Common myeloid progenitor, CD34-positive (primary cell): Measurements from ENCODE around the gene FAM25G.
"Not testable (repeated sequence)": the region's sequence is repeated elsewhere in the genome, so short reads cannot be mapped to it uniquely, and the experiment has no call there.

Source experiments
- CTCF ChIA-PET: fragments of 350-600 bp; sonication (Branson Sonifier 250); formaldehyde crosslinking; loops from one replicate; lab custom pipeline; 2021; ENCODE audit warnings: antibody characterized with exemption; lab: Charles Lee
- POLR2A ChIA-PET: fragments of 350-600 bp; sonication (Branson Sonifier 250); formaldehyde crosslinking; loops from one replicate; lab custom pipeline; 2021; ENCODE audit warnings: antibody characterized with exemption; lab: Charles Lee
- DNase-seq, 3 donors: peaks; one replicate each; pipeline versions ENCODE4 v3.0.0 to v3.0.0-alpha.2; 2013
- H3K27ac ChIP-seq, 2 experiments: 1 replicate in 1 of 2; 2 replicates in 1 of 2; pipeline ENCODE4 v1.7.0; 2013; ENCODE audit warnings: inconsistent platforms in 2 of 2, low read length in 2 of 2, mild to moderate bottlenecking in 2 of 2, low read depth in 1 of 2, moderate library complexity in 1 of 2; ENCODE audit not compliant: severe bottlenecking in 2 of 2, insufficient read depth in 1 of 2, poor library complexity in 1 of 2
- H3K27me3 ChIP-seq, 5 experiments: replicated peaks in 2 of 5; 1 replicate in 3 of 5; 2 replicates in 2 of 5; pipeline versions ENCODE4 v1.6.1 to v1.7.0; 2013; ENCODE audit warnings: low read length in 4 of 5, mild to moderate bottlenecking in 2 of 5, moderate library complexity in 2 of 5, inconsistent platforms in 1 of 5; ENCODE audit not compliant: insufficient read depth in 5 of 5, control insufficient read depth in 4 of 5
- H3K36me3 ChIP-seq, 4 experiments: 1 replicate in 2 of 4; 2 replicates in 2 of 4; pipeline versions ENCODE4 v1.6.1 to v1.7.0; 2013; ENCODE audit warnings: low read length in 3 of 4, control low read depth in 1 of 4, mild to moderate bottlenecking in 1 of 4; ENCODE audit not compliant: control insufficient read depth in 4 of 4, insufficient read depth in 4 of 4
- H3K4me1 ChIP-seq, 4 experiments: 1 replicate in 3 of 4; 2 replicates in 1 of 4; pipeline versions ENCODE4 v1.6.1 to v1.7.1; 2013; ENCODE audit warnings: low read length in 3 of 4, mild to moderate bottlenecking in 3 of 4, control low read depth in 1 of 4, inconsistent platforms in 1 of 4, moderate library complexity in 1 of 4; ENCODE audit not compliant: control insufficient read depth in 4 of 4, insufficient read depth in 4 of 4; ENCODE audit errors: control extremely low read depth in 1 of 4
- H3K4me3 ChIP-seq, 7 experiments: 1 replicate in 4 of 7; 2 replicates in 3 of 7; pipeline versions ENCODE4 v1.5.1 to v1.7.0; 2013; ENCODE audit warnings: mild to moderate bottlenecking in 7 of 7, low read length in 6 of 7, moderate library complexity in 6 of 7, inconsistent platforms in 2 of 7, low read depth in 2 of 7, control low read depth in 1 of 7; ENCODE audit not compliant: insufficient read depth in 4 of 7, control insufficient read depth in 1 of 7; ENCODE audit errors: extremely low read depth in 1 of 7
- H3K9me3 ChIP-seq, 5 experiments: 1 replicate in 4 of 5; 2 replicates in 1 of 5; pipeline versions ENCODE4 v1.6.1 to v1.7.1; 2013; ENCODE audit warnings: low read length in 4 of 5, mild to moderate bottlenecking in 2 of 5, inconsistent platforms in 1 of 5, low read depth in 1 of 5, moderate library complexity in 1 of 5; ENCODE audit not compliant: control insufficient read depth in 4 of 5, insufficient read depth in 2 of 5; ENCODE audit errors: control extremely low read depth in 1 of 5
- WGBS: methylation state at CpG from one replicate; pipeline ENCODE4 v1.1.5; 2013; ENCODE audit not compliant: insufficient coverage; 5-methylcytosine and 5-hydroxymethylcytosine counted together

The FAM25G gene

GRCh38 chr10:47456794-47457527 is 34.5 kb downstream of the FAM25G start:
- Histone ChIP-seq H3K27me3 (no peaks in the 10 kb centered on the region), H3K27ac (no peak overlapping the region), H3K4me3 (no peak overlapping the region), H3K9me3 (no peaks in the 10 kb centered on the region), H3K4me1 (peaks cover 0 to 42% (median 27%) of the 10 kb centered on the region in 4 experiments), H3K36me3 (no peaks in the 10 kb centered on the region)
- ChIA-PET POLR2A (no interaction called here), CTCF (interaction anchor here (1.3 kb wide), 1 partner anchor 18 kb away, joined by 3 read pairs; no protein-coding TSS in a partner anchor)
- WGBS: 98% methylated on average over 5 of the region's 6 CpGs
- no peak for DNase-seq

GRCh38 chr10:47456079-47456785 is 35.3 kb downstream of the FAM25G start:
- no peaks in the 10 kb centered on the region for H3K27me3 ChIP-seq
- H3K9me3 ChIP-seq: no peaks in the 10 kb centered on the region
- no peak for DNase-seq
- H3K4me3 ChIP-seq: no peak overlapping the region
- peaks cover 0 to 46% (median 26%) of the 10 kb centered on the region in 4 experiments for H3K4me1 ChIP-seq
- ChIA-PET POLR2A (no interaction called here), CTCF (interaction anchor here (1.1 to 1.3 kb wide), 2 partner anchors 17 to 103 kb away, joined by 3 read pairs; no protein-coding TSS in a partner anchor)
- no peaks in the 10 kb centered on the region for H3K36me3 ChIP-seq
- H3K27ac ChIP-seq: no peak overlapping the region
- 93% methylated on average over 7 of the region's 8 CpGs for WGBS

- CTCF ChIA-PET: interaction anchor here (1.1 to 1.3 kb wide), 2 partner anchors 17 to 103 kb away, joined by 3 read pairs; no protein-coding TSS in a partner anchor
- H3K4me3 ChIP-seq, H3K27ac ChIP-seq, POLR2A ChIA-PET, H3K36me3 ChIP-seq, H3K27me3 ChIP-seq, H3K9me3 ChIP-seq: not testable (repeated sequence)
- WGBS: 54% methylated on average over 6 of the region's 9 CpGs
- peaks cover 0 to 46% (median 25%) of the 10 kb centered on the region in 4 experiments for H3K4me1 ChIP-seq
- peak in 1 of 3 donors; percentile 35 for DNase-seq
Measured at GRCh38 chr10:47455350-47456078, 36.0 kb downstream of the FAM25G start.

- 89% methylated on average over 1 of the region's 3 CpGs for WGBS
- Histone ChIP-seq H3K27me3 (no peaks in the 10 kb centered on the region), H3K9me3 (no peaks in the 10 kb centered on the region), H3K4me1 (peaks cover 0 to 54% (median 30%) of the 10 kb centered on the region in 4 experiments), H3K27ac (no peak overlapping the region), H3K4me3 (no peak overlapping the region), H3K36me3 (no peaks in the 10 kb centered on the region)
- ChIA-PET CTCF (interaction anchor here (1.0 kb wide), 1 partner anchor 14 kb away, joined by 4 read pairs; no protein-coding TSS in a partner anchor), POLR2A (no interaction called here)
- no peak for DNase-seq
Measured at GRCh38 chr10:47454780-47455058, 36.8 kb downstream of the FAM25G start.

GRCh38 chr10:47454008-47454779 is 37.3 kb downstream of the FAM25G start:
- H3K4me1 ChIP-seq: peaks cover 0 to 59% (median 36%) of the 10 kb centered on the region in 4 experiments
- H3K4me3 ChIP-seq: no peak overlapping the region
- no peak for DNase-seq
- no peaks in the 10 kb centered on the region for H3K36me3 ChIP-seq
- CTCF ChIA-PET: interaction anchor here (1.0 kb wide), 1 partner anchor 13 kb away, joined by 4 read pairs; no protein-coding TSS in a partner anchor
- POLR2A ChIA-PET: no interaction called here
- 96% methylated on average over 6 of the region's 10 CpGs for WGBS
- no peaks in the 10 kb centered on the region for H3K9me3 ChIP-seq
- no peaks in the 10 kb centered on the region for H3K27me3 ChIP-seq
- H3K27ac ChIP-seq: no peak overlapping the region

- Histone ChIP-seq H3K36me3 (no peaks in the 10 kb centered on the region), H3K4me3 (no peak overlapping the region), H3K9me3 (no peaks in the 10 kb centered on the region), H3K27ac (no peak overlapping the region), H3K4me1 (peaks cover 0 to 67% (median 44%) of the 10 kb centered on the region in 4 experiments), H3K27me3 (no peaks in the 10 kb centered on the region)
- WGBS: 100% methylated on average over 1 of the region's 7 CpGs
- no peak for DNase-seq
- POLR2A ChIA-PET: no interaction called here
- CTCF ChIA-PET: no interaction called here
Measured at GRCh38 chr10:47453141-47454007, 38.1 kb downstream of the FAM25G start.
